ENCODE data around the gene GEMIN5.
A peak's percentile ranks its signal among the peaks of the same experiment; 100 is the strongest.
"Not testable (repeated sequence)": the region's sequence is repeated elsewhere in the genome, so short reads cannot be mapped to it uniquely, and the experiment has no call there.

Gene GEMIN5, protein sequence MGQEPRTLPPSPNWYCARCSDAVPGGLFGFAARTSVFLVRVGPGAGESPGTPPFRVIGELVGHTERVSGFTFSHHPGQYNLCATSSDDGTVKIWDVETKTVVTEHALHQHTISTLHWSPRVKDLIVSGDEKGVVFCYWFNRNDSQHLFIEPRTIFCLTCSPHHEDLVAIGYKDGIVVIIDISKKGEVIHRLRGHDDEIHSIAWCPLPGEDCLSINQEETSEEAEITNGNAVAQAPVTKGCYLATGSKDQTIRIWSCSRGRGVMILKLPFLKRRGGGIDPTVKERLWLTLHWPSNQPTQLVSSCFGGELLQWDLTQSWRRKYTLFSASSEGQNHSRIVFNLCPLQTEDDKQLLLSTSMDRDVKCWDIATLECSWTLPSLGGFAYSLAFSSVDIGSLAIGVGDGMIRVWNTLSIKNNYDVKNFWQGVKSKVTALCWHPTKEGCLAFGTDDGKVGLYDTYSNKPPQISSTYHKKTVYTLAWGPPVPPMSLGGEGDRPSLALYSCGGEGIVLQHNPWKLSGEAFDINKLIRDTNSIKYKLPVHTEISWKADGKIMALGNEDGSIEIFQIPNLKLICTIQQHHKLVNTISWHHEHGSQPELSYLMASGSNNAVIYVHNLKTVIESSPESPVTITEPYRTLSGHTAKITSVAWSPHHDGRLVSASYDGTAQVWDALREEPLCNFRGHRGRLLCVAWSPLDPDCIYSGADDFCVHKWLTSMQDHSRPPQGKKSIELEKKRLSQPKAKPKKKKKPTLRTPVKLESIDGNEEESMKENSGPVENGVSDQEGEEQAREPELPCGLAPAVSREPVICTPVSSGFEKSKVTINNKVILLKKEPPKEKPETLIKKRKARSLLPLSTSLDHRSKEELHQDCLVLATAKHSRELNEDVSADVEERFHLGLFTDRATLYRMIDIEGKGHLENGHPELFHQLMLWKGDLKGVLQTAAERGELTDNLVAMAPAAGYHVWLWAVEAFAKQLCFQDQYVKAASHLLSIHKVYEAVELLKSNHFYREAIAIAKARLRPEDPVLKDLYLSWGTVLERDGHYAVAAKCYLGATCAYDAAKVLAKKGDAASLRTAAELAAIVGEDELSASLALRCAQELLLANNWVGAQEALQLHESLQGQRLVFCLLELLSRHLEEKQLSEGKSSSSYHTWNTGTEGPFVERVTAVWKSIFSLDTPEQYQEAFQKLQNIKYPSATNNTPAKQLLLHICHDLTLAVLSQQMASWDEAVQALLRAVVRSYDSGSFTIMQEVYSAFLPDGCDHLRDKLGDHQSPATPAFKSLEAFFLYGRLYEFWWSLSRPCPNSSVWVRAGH (N-terminal part only)

DNA sequence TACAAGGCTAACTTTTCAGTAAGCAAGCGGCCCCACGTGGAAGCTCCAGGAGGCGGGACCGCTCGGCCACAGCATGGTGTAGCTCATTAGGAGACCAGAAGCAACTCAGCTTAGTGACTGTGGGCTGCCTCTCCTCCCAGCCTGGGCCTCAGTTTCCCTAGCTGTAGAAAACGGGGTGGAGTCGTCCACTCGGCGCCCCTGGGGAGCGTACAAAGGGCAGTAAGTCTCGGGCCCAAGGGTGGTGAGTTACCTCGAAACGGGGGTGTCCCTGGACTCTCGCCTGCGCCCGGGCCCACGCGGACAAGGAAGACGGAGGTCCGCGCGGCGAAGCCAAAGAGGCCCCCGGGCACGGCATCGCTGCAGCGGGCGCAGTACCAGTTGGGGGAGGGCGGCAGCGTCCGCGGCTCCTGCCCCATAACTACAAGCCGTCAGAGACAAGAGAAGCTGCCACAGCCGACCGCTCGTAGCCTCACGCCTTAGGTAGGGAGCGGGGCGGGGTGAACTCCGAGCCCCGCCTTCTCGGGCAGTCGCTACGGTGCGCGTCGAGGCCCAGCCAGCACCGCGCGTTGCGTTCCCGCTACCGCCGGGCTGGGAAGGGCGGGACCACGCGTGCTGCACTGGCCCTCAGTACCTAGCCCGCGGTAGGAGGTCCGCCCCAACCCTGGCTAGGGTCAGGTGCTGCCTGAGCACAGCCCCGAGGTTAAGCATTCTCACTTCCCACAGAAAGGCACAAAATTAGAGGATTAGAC, at the start of gene GEMIN5:
Gene GEMIN5, minus strand, starts transcription at position 494 of the 749 bp plus-strand sequence. Its CDS starts 78 bp downstream, at position 416.
- H3K27ac ChIP-seq: peak within 1 kb of the TSS; percentile 67
- ChIA-PET POLR2A (ENCODE audit: low non-redundant PET) (interaction anchor here (0.5 to 0.9 kb wide), 4 partner anchors 9 to 224 kb away, joined by 3 read pairs; no protein-coding TSS in a partner anchor), CTCF (interaction anchor here (1.3 kb wide), 1 partner anchor 10 kb away, joined by 5 read pairs; no protein-coding TSS in a partner anchor)
- TF ChIP-seq, protein P1, sequence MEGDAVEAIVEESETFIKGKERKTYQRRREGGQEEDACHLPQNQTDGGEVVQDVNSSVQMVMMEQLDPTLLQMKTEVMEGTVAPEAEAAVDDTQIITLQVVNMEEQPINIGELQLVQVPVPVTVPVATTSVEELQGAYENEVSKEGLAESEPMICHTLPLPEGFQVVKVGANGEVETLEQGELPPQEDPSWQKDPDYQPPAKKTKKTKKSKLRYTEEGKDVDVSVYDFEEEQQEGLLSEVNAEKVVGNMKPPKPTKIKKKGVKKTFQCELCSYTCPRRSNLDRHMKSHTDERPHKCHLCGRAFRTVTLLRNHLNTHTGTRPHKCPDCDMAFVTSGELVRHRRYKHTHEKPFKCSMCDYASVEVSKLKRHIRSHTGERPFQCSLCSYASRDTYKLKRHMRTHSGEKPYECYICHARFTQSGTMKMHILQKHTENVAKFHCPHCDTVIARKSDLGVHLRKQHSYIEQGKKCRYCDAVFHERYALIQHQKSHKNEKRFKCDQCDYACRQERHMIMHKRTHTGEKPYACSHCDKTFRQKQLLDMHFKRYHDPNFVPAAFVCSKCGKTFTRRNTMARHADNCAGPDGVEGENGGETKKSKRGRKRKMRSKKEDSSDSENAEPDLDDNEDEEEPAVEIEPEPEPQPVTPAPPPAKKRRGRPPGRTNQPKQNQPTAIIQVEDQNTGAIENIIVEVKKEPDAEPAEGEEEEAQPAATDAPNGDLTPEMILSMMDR (conservative IDR thresholded peaks at IDR 0.05; ENCODE audit: low read depth): no peak
- peak; percentile 96 for DNase-seq (ENCODE audit: low spot score)

DNA sequence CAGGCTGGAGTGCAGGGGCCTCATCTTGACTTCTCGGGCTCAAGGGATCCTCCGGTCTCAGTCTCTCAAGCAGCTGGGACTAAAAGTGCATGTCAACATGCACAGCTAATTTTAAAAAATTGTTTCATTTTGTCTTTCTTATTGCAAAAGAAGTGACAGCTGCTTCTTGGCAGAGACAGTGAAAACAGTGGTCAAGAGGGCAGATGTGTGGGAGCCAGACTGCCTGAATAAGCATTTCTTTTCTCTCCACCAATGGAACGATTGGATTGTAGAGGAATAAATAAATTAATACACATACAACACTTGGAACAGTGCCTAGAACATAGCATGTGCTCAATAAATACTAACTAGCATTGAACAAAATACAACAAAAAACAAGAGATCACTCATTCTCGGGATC, 48.1 kb upstream of the GEMIN5 start:
- CTCF ChIA-PET: interaction anchor here (1.7 kb wide), 1 partner anchor 14 kb away, joined by 7 read pairs; no protein-coding TSS in a partner anchor
- TF ChIP-seq, protein P1 (conservative IDR thresholded peaks at IDR 0.05; ENCODE audit: low read depth): no peak
- DNase-seq (ENCODE audit: low spot score): no peak
- no peak overlapping the region for H3K27ac ChIP-seq
- POLR2A ChIA-PET (ENCODE audit: low non-redundant PET): no interaction called here

DNA sequence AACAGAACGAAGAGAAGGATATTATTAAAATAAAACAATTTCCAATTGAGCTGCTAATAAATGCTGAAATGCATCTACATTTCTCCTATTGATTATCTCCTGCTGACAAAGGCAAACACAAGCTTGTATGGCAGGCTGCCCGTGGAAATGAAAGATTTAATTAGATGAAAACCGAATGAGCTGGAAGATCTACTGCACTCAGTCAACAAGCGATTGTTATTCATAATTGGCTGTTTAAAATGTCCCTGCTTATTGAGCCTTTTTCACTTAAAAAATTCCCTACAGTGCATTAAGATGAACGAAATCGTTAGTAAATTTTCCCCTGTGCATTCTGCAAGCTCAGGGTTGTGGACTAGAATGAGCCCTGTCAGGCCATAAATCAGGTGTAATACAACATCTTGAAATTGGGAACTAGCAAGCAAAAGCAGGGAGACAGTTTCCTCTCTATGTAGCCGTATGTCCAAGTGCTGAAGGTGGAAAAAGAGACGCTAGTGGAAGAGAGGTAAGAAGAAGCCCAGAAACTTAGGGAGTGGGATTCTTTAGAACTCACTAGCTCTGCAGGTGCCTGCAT, 47.0 kb upstream of the GEMIN5 start:
- ChIA-PET CTCF (interaction anchor here (0.7 to 1.7 kb wide), 2 partner anchors 13 to 49 kb away, joined by 3 to 7 read pairs; no protein-coding TSS in a partner anchor), POLR2A (ENCODE audit: low non-redundant PET) (no interaction called here)
- TF ChIP-seq, protein P1 (conservative IDR thresholded peaks at IDR 0.05; ENCODE audit: low read depth): no peak
- H3K27ac ChIP-seq: no peak overlapping the region
- DNase-seq (ENCODE audit: low spot score): no peak

DNA sequence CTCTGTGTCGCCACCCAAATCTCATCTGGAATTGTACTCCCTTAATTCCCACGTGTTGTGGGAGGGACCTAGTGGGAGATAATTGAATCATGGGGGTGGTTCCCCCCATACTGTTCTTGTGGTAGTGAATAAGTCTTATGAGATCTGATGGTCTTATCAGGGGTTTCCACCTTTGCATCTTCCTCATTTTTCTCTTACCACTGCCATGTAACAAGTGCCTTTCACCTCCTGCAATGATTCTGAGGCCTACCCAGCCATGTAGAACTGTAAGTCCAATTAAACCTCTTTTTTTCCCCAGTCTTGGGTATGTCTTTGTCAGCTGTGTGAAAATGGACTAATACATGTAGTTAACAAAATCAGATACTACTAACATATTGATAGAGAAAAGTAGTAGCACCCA, 40.3 kb upstream of the GEMIN5 start:
- CTCF ChIA-PET: interaction anchor here (0.6 kb wide), 1 partner anchor 19 kb away, joined by 3 read pairs; no protein-coding TSS in a partner anchor
- H3K27ac ChIP-seq; POLR2A ChIA-PET (ENCODE audit: low non-redundant PET); DNase-seq (ENCODE audit: low spot score): not testable (repeated sequence)

DNA sequence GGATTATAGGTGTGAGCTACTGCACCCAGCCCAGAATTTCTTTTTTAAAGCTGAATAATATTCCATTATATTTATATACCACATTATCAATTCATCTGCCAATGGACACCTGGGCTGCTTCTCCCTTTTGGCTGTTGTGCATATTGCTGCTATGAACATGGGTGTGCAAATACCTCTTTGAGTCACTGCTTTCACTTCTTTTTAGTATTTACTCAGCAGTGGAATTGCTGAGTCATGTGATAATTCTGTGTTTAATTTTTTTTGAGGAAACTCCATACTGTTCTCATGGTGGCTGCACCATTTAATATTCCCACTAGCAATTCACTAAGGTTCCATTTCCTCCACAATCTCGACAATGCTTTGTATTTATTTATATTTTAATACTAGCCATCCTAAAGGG, 39.4 kb upstream of the GEMIN5 start:
- CTCF ChIA-PET: no interaction called here

DNA sequence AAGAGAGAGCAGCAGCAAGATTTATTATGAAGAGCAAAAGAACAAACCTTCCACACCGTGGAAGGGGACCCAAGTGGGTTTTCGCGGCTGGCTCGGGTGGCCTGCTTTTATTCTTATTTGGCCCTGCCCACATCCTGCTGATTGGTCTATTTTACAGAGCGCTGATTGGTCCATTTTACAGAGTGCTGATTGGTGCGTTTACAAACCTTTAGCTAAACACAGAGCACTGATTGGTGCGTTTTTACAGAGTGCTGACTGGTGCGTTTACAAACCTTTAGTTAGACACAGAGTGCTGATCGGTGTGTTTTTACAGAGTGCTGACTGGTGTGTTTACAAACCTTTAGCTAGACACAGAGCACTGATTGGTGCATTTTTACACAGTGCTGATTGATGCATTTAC, 38.1 kb upstream of the GEMIN5 start:
- DNase-seq (ENCODE audit: low spot score); H3K27ac ChIP-seq; POLR2A ChIA-PET (ENCODE audit: low non-redundant PET): not testable (repeated sequence)
- CTCF ChIA-PET: interaction anchor here (0.6 kb wide), 1 partner anchor 218 kb away, joined by 4 read pairs; no protein-coding TSS in a partner anchor

More for the DNA sequence above, 39.4 kb upstream of the GEMIN5 start:
- no peak for DNase-seq (ENCODE audit: low spot score)
- TF ChIP-seq, protein P1 (conservative IDR thresholded peaks at IDR 0.05; ENCODE audit: low read depth): no peak
- POLR2A ChIA-PET (ENCODE audit: low non-redundant PET): no interaction called here
- no peak overlapping the region for H3K27ac ChIP-seq
